Tibial artery (tissue), 4 donors: Measurements from ENCODE around the gene DLGAP1.

Experiments used
- DNase-seq, 2 donors: peaks; one replicate each; pipeline ENCODE4 v3.0.0-alpha.2; 2019
- H3K27ac ChIP-seq, 2 donors: fragments of 200-600 bp; sonication (generic) in 1 of 2; 1 replicate in 1 of 2; 2 replicates in 1 of 2; pipeline ENCODE4 v1.5.1; 2018 to 2019; ENCODE audit warnings: mild to moderate bottlenecking in 1 of 2
- H3K27me3 ChIP-seq, 2 donors: fragments of 200-600 bp; sonication (generic) in 1 of 2; one replicate each; pipeline versions ENCODE4 v1.5.1 to v1.6.0; 2016 to 2019
- H3K36me3 ChIP-seq, 3 donors: fragments of 200-600 bp; sonication (generic) in 2 of 3; one replicate each; pipeline ENCODE4 v1.5.1; 2016 to 2019; ENCODE audit warnings: mild to moderate bottlenecking in 2 of 3
- H3K4me1 ChIP-seq, 4 donors: fragments of 200-600 bp; sonication (generic) in 2 of 4; 1 replicate in 3 of 4; 2 replicates in 1 of 4; pipeline ENCODE4 v1.5.1; 2016 to 2019
- H3K4me3 ChIP-seq, 2 donors: fragments of 200-600 bp; sonication (generic) in 1 of 2; 1 replicate in 1 of 2; 2 replicates in 1 of 2; pipeline ENCODE4 v1.5.1; 2018 to 2019; ENCODE audit warnings: mild to moderate bottlenecking in 2 of 2
- H3K9me3 ChIP-seq, 3 donors: fragments of 200-600 bp; sonication (generic) in 1 of 3; one replicate each; pipeline ENCODE4 v1.5.1; 2016 to 2019
- CTCF ChIP-seq, 2 experiments: fragments of 200-600 bp in 1 of 2; fragments of 450-650 bp in 1 of 2; IDR thresholded peaks; one replicate each; pipeline ENCODE4 v1.5.1; 2017 to 2019; ENCODE audit warnings: antibody characterized with exemption in 2 of 2, mild to moderate bottlenecking in 1 of 2, moderate library complexity in 1 of 2
- intact Hi-C: fragments of 100-400 bp; cut with DNase I; formaldehyde crosslinking; loops from one replicate; pipeline ENCODE4 v1.15.0; 2023; ENCODE audit warnings: low total_unique reads

DLGAP1 gene

GRCh38 chr18:3616744-3617143 is 838.4 kb downstream of the DLGAP1 start:
- no peak for DNase-seq
- no peak overlapping the region for H3K27ac ChIP-seq
- H3K36me3 ChIP-seq = no peaks in the 10 kb centered on the region
- no peaks in the 10 kb centered on the region for H3K9me3 ChIP-seq
- H3K27me3 ChIP-seq = no peaks in the 10 kb centered on the region
- intact Hi-C loops = no loop called here
- H3K4me3 ChIP-seq = no peak overlapping the region
- TF ChIP-seq CTCF (IDR thresholded peaks at IDR 0.05) = no peak
- H3K4me1 ChIP-seq = peaks cover 0 to 3% (median 1%) of the 10 kb centered on the region in 4 donors

- Histone ChIP-seq H3K36me3 (no peaks in the 10 kb centered on the region), H3K9me3 (no peaks in the 10 kb centered on the region), H3K27me3 (no peaks in the 10 kb centered on the region), H3K4me1 (no peaks in the 10 kb centered on the region), H3K27ac (no peak overlapping the region), H3K4me3 (no peak overlapping the region)
- no peak for DNase-seq
- intact Hi-C loops = no loop called here
- no peak for TF ChIP-seq CTCF (IDR thresholded peaks at IDR 0.05)
Measured at GRCh38 chr18:3616142-3616541, 839.0 kb downstream of the DLGAP1 start.

- Histone ChIP-seq H3K27ac (no peak overlapping the region), H3K36me3 (no peaks in the 10 kb centered on the region), H3K9me3 (no peaks in the 10 kb centered on the region), H3K27me3 (no peaks in the 10 kb centered on the region), H3K4me3 (no peak overlapping the region), H3K4me1 (no peaks in the 10 kb centered on the region)
- intact Hi-C loops = no loop called here
- TF ChIP-seq CTCF (IDR thresholded peaks at IDR 0.05) = no peak
- no peak for DNase-seq
Measured at GRCh38 chr18:3615374-3615985, 839.6 kb downstream of the DLGAP1 start.

GRCh38 chr18:3612315-3612714 is 842.8 kb downstream of the DLGAP1 start:
- intact Hi-C loops = no loop called here
- DNase-seq = no peak

GRCh38 chr18:3611313-3612090 is 843.6 kb downstream of the DLGAP1 start:
- intact Hi-C loops = no loop called here

More at GRCh38 chr18:3612315-3612714, 842.8 kb downstream of the DLGAP1 start:
- no peak overlapping the region for H3K27ac ChIP-seq
- H3K36me3 ChIP-seq = no peaks in the 10 kb centered on the region
- no peaks in the 10 kb centered on the region for H3K4me1 ChIP-seq
- no peaks in the 10 kb centered on the region for H3K9me3 ChIP-seq
- H3K27me3 ChIP-seq = no peaks in the 10 kb centered on the region
- no peak overlapping the region for H3K4me3 ChIP-seq
- TF ChIP-seq CTCF (IDR thresholded peaks at IDR 0.05) = no peak

More at GRCh38 chr18:3611313-3612090, 843.6 kb downstream of the DLGAP1 start:
- Histone ChIP-seq H3K4me1 (no peaks in the 10 kb centered on the region), H3K27ac (no peak overlapping the region), H3K4me3 (no peak overlapping the region), H3K27me3 (no peaks in the 10 kb centered on the region), H3K9me3 (no peaks in the 10 kb centered on the region), H3K36me3 (no peaks in the 10 kb centered on the region)
- no peak for TF ChIP-seq CTCF (IDR thresholded peaks at IDR 0.05)
- DNase-seq = no peak
